Left cardiac atrium (tissue), 4 donors: ENCODE results near the gene ZSWIM6. TPM values are rescaled to one million over a fixed set of nuclear protein-coding genes. Genes with fewer than 3 reads are reported as not detected.

ENCODE experiments used
- ATAC-seq, 2 donors: fragments of 200-7000 bp; cut with Tn5 transposase; one replicate each; pipeline ENCODE4 v1.9.1; 2020; ENCODE audit warnings: mild to moderate bottlenecking in 2 of 2, moderate library complexity in 2 of 2
- DNase-seq: peaks from one replicate; pipeline ENCODE4 v3.0.0-alpha.2; 2020
- intact Hi-C, 2 donors: fragments of 100-400 bp; cut with DNase I; formaldehyde crosslinking; loops; one replicate each; pipeline versions ENCODE4 v1.14.1 to v1.15.1; 2022 to 2023
- total RNA-seq, 2 donors: library from RNA; stranded (reverse); fragmentation: NEBNext Ultra II Directional; extraction: Animal tissue kit (Norgen Biotek cat#: 25700); gene quantifications; one replicate each; pipeline ENCODE4 v1.2.1, GENCODE V29; 2021
- donor health status: DM: no; HTN: yes; CAD: no.
- donor health status: DM: no; HTN: yes; CAD: no; lungs with severe emphysema.
- donor health status: DM: yes; HTN: yes; CAD: no.
- donor health status: Dilated cardiomyopathy.

ZSWIM6 gene
- total RNA-seq, 2 donors from 2014 or later, result 6.8 to 7.8 TPM

- intact Hi-C loops, result no loop called here
- DNase-seq (peak; percentile 41), ATAC-seq (peak in 1 of 2 donors; percentile 67)
Measured at GRCh38 chr5:61304590-61305381, 27.3 kb upstream of the ZSWIM6 start.

GRCh38 chr5:61306531-61307131 lies 25.4 kb upstream of the ZSWIM6 start:
- ATAC-seq (no peak), DNase-seq (no peak)
- intact Hi-C loops, result no loop called here

GRCh38 chr5:61307191-61307590 lies 24.9 kb upstream of the ZSWIM6 start:
- ATAC-seq, result no peak
- no peak for DNase-seq
- intact Hi-C loops, result no loop called here

- intact Hi-C loops, result no loop called here
- ATAC-seq (no peak), DNase-seq (no peak)
Measured at GRCh38 chr5:61307611-61308010, 24.4 kb upstream of the ZSWIM6 start.

GRCh38 chr5:61308712-61309111 lies 23.3 kb upstream of the ZSWIM6 start:
- intact Hi-C loops, result no loop called here
- DNase-seq (no peak), ATAC-seq (no peak)

GRCh38 chr5:61309115-61309514 lies 22.9 kb upstream of the ZSWIM6 start:
- ATAC-seq (no peak), DNase-seq (no peak)
- intact Hi-C loops, result no loop called here

- intact Hi-C loops, result no loop called here
- ATAC-seq (no peak), DNase-seq (no peak)
Measured at GRCh38 chr5:61311056-61311610, 20.9 kb upstream of the ZSWIM6 start.

- ATAC-seq, result peak in 1 of 2 donors; percentile 42
- DNase-seq, result no peak
- intact Hi-C loops, result no loop called here
Measured at GRCh38 chr5:61311836-61312808, 19.9 kb upstream of the ZSWIM6 start.

GRCh38 chr5:61313960-61314681 lies 17.9 kb upstream of the ZSWIM6 start:
- DNase-seq (peak; percentile 33), ATAC-seq (peak; percentile 34 to 90)
- intact Hi-C loops, result no loop called here

- ATAC-seq (no peak), DNase-seq (no peak)
- intact Hi-C loops, result no loop called here
Measured at GRCh38 chr5:61318376-61318775, 13.7 kb upstream of the ZSWIM6 start.

- intact Hi-C loops, result loop anchor here in 1 of 2 donors (10.0 kb wide), 2 partner anchors 265 to 375 kb away; partner anchors contain the start of genes ERCC8 and NDUFAF2
- no peak for DNase-seq
- peak; percentile 67 to 70 for ATAC-seq
Measured at GRCh38 chr5:61319388-61320146, 12.5 kb upstream of the ZSWIM6 start.

- ATAC-seq (peak in 1 of 2 donors; percentile 46), DNase-seq (no peak)
- intact Hi-C loops, result loop anchor here in 1 of 2 donors (10.0 kb wide), 2 partner anchors 266 to 376 kb away; partner anchors contain the start of genes ERCC8 and NDUFAF2
Measured at GRCh38 chr5:61320860-61321259, 11.2 kb upstream of the ZSWIM6 start.

GRCh38 chr5:61321669-61322068 lies 10.4 kb upstream of the ZSWIM6 start:
- intact Hi-C loops, result loop anchor here in 1 of 2 donors (10.0 kb wide), 2 partner anchors 267 to 377 kb away; partner anchors contain the start of genes ERCC8 and NDUFAF2
- ATAC-seq (no peak), DNase-seq (no peak)

- intact Hi-C loops, result loop anchor here in 1 of 2 donors (10.0 kb wide), 2 partner anchors 268 to 378 kb away; partner anchors contain the start of genes ERCC8 and NDUFAF2
- DNase-seq (no peak), ATAC-seq (peak in 1 of 2 donors; percentile 13)
Measured at GRCh38 chr5:61322738-61323725, 9.0 kb upstream of the ZSWIM6 start.

- no peak for ATAC-seq
- intact Hi-C loops, result loop anchor here in 1 of 2 donors (10.0 kb wide), 2 partner anchors 273 to 383 kb away; partner anchors contain the start of genes ERCC8 and NDUFAF2
- DNase-seq, result no peak
Measured at GRCh38 chr5:61327760-61328753, 4.0 kb upstream of the ZSWIM6 start.
